Fibroblast of lung (primary cell): Measurements from ENCODE around the gene PCIF1. TPM values are rescaled to one million over a fixed set of nuclear protein-coding genes. Genes with fewer than 3 reads are reported as not detected.

ENCODE experiments used
- DNase-seq, 2 donors: peaks; one replicate each; pipeline versions ENCODE4 v3.0.0 to v3.0.0-alpha.2; 2010; ENCODE audit warnings: low read depth in 2 of 2
- H2AFZ ChIP-seq: 2 replicates; pipeline ENCODE4 v1.5.1; 2012; ENCODE audit warnings: low read length, control low read depth, inconsistent platforms
- H3K27ac ChIP-seq: 2 replicates; pipeline ENCODE4 v1.5.1; 2011; ENCODE audit warnings: low read length, control low read depth; ENCODE audit not compliant: insufficient read depth
- H3K27me3 ChIP-seq: 2 replicates; pipeline ENCODE4 v1.5.1; 2011; ENCODE audit warnings: mild to moderate bottlenecking, low read length; ENCODE audit not compliant: control insufficient read depth, insufficient read depth
- H3K36me3 ChIP-seq: 2 replicates; pipeline ENCODE4 v1.5.1; 2011; ENCODE audit warnings: low read length; ENCODE audit not compliant: control insufficient read depth, insufficient read depth
- H3K4me1 ChIP-seq: 2 replicates; pipeline ENCODE4 v1.5.1; 2011; ENCODE audit warnings: low read length; ENCODE audit not compliant: control insufficient read depth, insufficient read depth; ENCODE audit errors: extremely low read depth
- H3K4me2 ChIP-seq: 2 replicates; pipeline ENCODE4 v1.5.1; 2011; ENCODE audit warnings: low read length, control low read depth; ENCODE audit not compliant: insufficient read depth; ENCODE audit errors: extremely low read depth
- H3K4me3 ChIP-seq, 4 experiments: fragments of 200-600 bp in 1 of 4; sonication (generic) in 1 of 4; replicated peaks in 1 of 4; 2 replicates each; pipeline ENCODE4 v1.5.1; 2011 to 2016; ENCODE audit warnings: low read length in 4 of 4, low read depth in 3 of 4, mild to moderate bottlenecking in 3 of 4, control low read depth in 2 of 4, inconsistent platforms in 1 of 4, mixed read lengths in 1 of 4; ENCODE audit not compliant: insufficient read depth in 1 of 4; ENCODE audit errors: control extremely low read depth in 1 of 4
- H3K79me2 ChIP-seq: 2 replicates; pipeline ENCODE4 v1.5.1; 2012; ENCODE audit warnings: mild to moderate bottlenecking, low read length, inconsistent platforms; ENCODE audit not compliant: control insufficient read depth, insufficient read depth
- H3K9ac ChIP-seq: 2 replicates; pipeline ENCODE4 v1.5.1; 2011; ENCODE audit warnings: mild to moderate bottlenecking, low read length, control low read depth; ENCODE audit not compliant: insufficient read depth
- H3K9me3 ChIP-seq: 2 replicates; pipeline ENCODE4 v1.5.1; 2012; ENCODE audit warnings: low read depth, low read length; ENCODE audit not compliant: control insufficient read depth, insufficient read depth
- H4K20me1 ChIP-seq: 2 replicates; pipeline ENCODE4 v1.5.1; 2011; ENCODE audit warnings: low read length; ENCODE audit not compliant: control insufficient read depth, insufficient read depth; ENCODE audit errors: extremely low read depth
- CTCF ChIP-seq, 2 donors: IDR thresholded peaks in 1 of 2; conservative IDR thresholded peaks in 1 of 2; 1 replicate in 1 of 2; 2 replicates in 1 of 2; pipeline ENCODE4 v1.5.1; 2011 to 2012; ENCODE audit warnings: low read length in 2 of 2, control low read depth in 1 of 2, inconsistent platforms in 1 of 2, low read depth in 1 of 2, mild to moderate bottlenecking in 1 of 2
- EZH2 ChIP-seq: IDR thresholded peaks from 2 replicates; pipeline ENCODE4 v1.5.1; 2012; ENCODE audit warnings: low read length, control low read depth, mild to moderate bottlenecking; ENCODE audit errors: missing control alignments
- polyA plus RNA-seq, 2 donors: library from polyadenylated mRNA; depleted of rRNA in 1 of 2; stranded (reverse) in 1 of 2; unstranded in 1 of 2; fragments of >200 nt; gene quantifications; 2 replicates each; pipeline ENCODE4 v1.2.1, GENCODE V29; 2011 to 2012; ENCODE audit warnings: missing spikeins in 1 of 2
- total RNA-seq: library from RNA; depleted of rRNA; stranded (reverse); fragments of >200 nt; gene quantifications from 2 replicates; pipeline ENCODE4 v1.2.1, GENCODE V29; 2014

Gene PCIF1
- total and polyA plus RNA-seq, 2 donors (not counting 1 experiment from before 2014, with no cell fraction given) = 9.9 to 16.0 TPM

GRCh38 chr20:45938727-45939438 is 4.4 kb downstream of the PCIF1 start:
- peaks cover 30% of the 10 kb centered on the region for H3K36me3 ChIP-seq
- H4K20me1 ChIP-seq = no peaks in the 10 kb centered on the region
- no peak for DNase-seq
- no peak overlapping the region for H3K27ac ChIP-seq
- no peak overlapping the region for H3K9ac ChIP-seq
- H3K4me3 ChIP-seq = no peak overlapping the region
- no peak overlapping the region for H3K4me2 ChIP-seq
- H3K9me3 ChIP-seq = no peaks in the 10 kb centered on the region
- TF ChIP-seq CTCF (conservative IDR thresholded peaks at IDR 0.05 in 1 of 2, IDR thresholded peaks at IDR 0.05 in 1 of 2; ENCODE audit: low read depth in 1 of 2, low read length in 2 of 2) (no peak), EZH2 (no peak)
- H3K79me2 ChIP-seq = peaks cover 17% of the 10 kb centered on the region
- H2AFZ ChIP-seq = no peak overlapping the region
- no peaks in the 10 kb centered on the region for H3K27me3 ChIP-seq
- H3K4me1 ChIP-seq = peaks cover 2% of the 10 kb centered on the region

- no peak overlapping the region for H3K4me3 ChIP-seq
- H3K4me2 ChIP-seq = no peak overlapping the region
- no peak overlapping the region for H3K9ac ChIP-seq
- H3K27me3 ChIP-seq = no peaks in the 10 kb centered on the region
- peaks cover 12% of the 10 kb centered on the region for H3K79me2 ChIP-seq
- peaks cover 35% of the 10 kb centered on the region for H3K36me3 ChIP-seq
- TF ChIP-seq EZH2 (no peak), CTCF (conservative IDR thresholded peaks at IDR 0.05 in 1 of 2, IDR thresholded peaks at IDR 0.05 in 1 of 2; ENCODE audit: low read depth in 1 of 2, low read length in 2 of 2) (no peak)
- H3K9me3 ChIP-seq = no peaks in the 10 kb centered on the region
- H2AFZ ChIP-seq = no peak overlapping the region
- no peak overlapping the region for H3K27ac ChIP-seq
- no peaks in the 10 kb centered on the region for H4K20me1 ChIP-seq
- H3K4me1 ChIP-seq = peaks cover 2% of the 10 kb centered on the region
- DNase-seq = no peak
These were observed 5.6 kb downstream of the PCIF1 start for GRCh38 chr20:45940053-45940452.

- Histone ChIP-seq H3K36me3 (peaks cover 37% of the 10 kb centered on the region), H3K79me2 (peaks cover 12% of the 10 kb centered on the region), H2AFZ (no peak overlapping the region), H3K27me3 (no peaks in the 10 kb centered on the region), H3K4me2 (no peak overlapping the region), H3K9me3 (no peaks in the 10 kb centered on the region), H4K20me1 (no peaks in the 10 kb centered on the region), H3K4me3 (no peak overlapping the region), H3K9ac (no peak overlapping the region), H3K4me1 (peaks cover 2% of the 10 kb centered on the region), H3K27ac (no peak overlapping the region)
- TF ChIP-seq CTCF (conservative IDR thresholded peaks at IDR 0.05 in 1 of 2, IDR thresholded peaks at IDR 0.05 in 1 of 2; ENCODE audit: low read depth in 1 of 2, low read length in 2 of 2) (no peak), EZH2 (no peak)
- DNase-seq = no peak
These were observed 6.0 kb downstream of the PCIF1 start for GRCh38 chr20:45940469-45940868.
